Measurements from ENCODE around the gene LINC01488. TPM values are rescaled to one million over a fixed set of nuclear protein-coding genes. Genes with fewer than 3 reads are reported as not detected.

Gene LINC01488
- total RNA-seq, 1 donor from 2014 or later, result not detected

DNA sequence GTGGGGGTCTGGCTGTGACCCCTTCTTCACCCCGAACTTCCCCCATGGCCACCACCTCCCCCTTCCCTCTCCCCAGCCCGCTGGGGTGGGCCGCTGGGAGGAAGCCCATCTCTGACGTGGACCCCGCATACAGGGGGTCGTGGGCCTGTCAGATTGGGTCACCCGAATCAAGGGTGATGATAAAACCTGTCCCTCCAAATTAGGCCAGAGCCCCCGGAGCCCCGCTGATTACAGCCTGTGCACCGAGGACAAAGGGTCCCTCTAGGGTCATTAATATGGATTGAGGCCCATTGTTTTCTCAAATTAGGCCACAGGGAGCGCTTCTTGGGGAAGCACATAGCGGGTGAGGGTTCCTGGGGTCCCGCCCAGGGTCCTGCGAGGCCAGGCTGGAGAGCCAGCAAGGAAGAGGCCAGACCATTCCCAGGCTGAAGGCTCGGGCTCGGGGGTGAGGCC, 4.9 kb upstream of the LINC01488 start:
- Histone ChIP-seq H3K27me3 (ENCODE audit: control insufficient read depth, insufficient read depth, low read length) (no peaks in the 10 kb centered on the region), H3K4me3 (ENCODE audit: low read depth, low read length) (no peak overlapping the region), H3K36me3 (ENCODE audit: control insufficient read depth, insufficient read depth, low read length) (no peaks in the 10 kb centered on the region)
- FAIRE-seq (no peak), DNase-seq (ENCODE audit: low read depth) (no peak)
- TF ChIP-seq, protein P1, sequence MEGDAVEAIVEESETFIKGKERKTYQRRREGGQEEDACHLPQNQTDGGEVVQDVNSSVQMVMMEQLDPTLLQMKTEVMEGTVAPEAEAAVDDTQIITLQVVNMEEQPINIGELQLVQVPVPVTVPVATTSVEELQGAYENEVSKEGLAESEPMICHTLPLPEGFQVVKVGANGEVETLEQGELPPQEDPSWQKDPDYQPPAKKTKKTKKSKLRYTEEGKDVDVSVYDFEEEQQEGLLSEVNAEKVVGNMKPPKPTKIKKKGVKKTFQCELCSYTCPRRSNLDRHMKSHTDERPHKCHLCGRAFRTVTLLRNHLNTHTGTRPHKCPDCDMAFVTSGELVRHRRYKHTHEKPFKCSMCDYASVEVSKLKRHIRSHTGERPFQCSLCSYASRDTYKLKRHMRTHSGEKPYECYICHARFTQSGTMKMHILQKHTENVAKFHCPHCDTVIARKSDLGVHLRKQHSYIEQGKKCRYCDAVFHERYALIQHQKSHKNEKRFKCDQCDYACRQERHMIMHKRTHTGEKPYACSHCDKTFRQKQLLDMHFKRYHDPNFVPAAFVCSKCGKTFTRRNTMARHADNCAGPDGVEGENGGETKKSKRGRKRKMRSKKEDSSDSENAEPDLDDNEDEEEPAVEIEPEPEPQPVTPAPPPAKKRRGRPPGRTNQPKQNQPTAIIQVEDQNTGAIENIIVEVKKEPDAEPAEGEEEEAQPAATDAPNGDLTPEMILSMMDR (IDR thresholded peaks at IDR 0.05; ENCODE audit: insufficient read depth, low read length, severe bottlenecking), result no peak

DNA sequence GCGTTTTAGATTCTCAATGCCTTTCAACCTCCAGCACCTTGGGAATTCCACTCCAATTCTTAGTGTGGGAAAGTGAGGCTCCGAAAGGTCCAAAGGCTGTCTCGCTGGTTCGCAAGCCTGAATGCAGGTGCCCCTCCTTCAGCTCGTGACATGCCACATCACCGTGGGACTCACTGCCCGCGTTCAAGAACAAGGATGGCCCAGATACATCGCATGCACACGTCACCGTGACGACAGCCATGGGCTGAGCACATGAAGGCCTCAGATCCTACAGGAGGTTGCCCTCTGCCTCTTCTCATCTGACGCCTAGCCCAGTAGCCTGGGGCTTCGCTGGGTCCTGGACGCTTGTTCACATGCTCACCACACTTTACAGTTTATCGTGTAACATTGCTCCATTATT, 4.4 kb upstream of the LINC01488 start:
- TF ChIP-seq, protein P1 (IDR thresholded peaks at IDR 0.05; ENCODE audit: insufficient read depth, low read length, severe bottlenecking), result no peak
- H3K36me3 ChIP-seq (ENCODE audit: control insufficient read depth, insufficient read depth, low read length), result no peaks in the 10 kb centered on the region
- DNase-seq (ENCODE audit: low read depth), result no peak
- H3K27me3 ChIP-seq (ENCODE audit: control insufficient read depth, insufficient read depth, low read length), result no peaks in the 10 kb centered on the region
- peak; percentile 97 for FAIRE-seq
- no peak overlapping the region for H3K4me3 ChIP-seq (ENCODE audit: low read depth, low read length)

DNA sequence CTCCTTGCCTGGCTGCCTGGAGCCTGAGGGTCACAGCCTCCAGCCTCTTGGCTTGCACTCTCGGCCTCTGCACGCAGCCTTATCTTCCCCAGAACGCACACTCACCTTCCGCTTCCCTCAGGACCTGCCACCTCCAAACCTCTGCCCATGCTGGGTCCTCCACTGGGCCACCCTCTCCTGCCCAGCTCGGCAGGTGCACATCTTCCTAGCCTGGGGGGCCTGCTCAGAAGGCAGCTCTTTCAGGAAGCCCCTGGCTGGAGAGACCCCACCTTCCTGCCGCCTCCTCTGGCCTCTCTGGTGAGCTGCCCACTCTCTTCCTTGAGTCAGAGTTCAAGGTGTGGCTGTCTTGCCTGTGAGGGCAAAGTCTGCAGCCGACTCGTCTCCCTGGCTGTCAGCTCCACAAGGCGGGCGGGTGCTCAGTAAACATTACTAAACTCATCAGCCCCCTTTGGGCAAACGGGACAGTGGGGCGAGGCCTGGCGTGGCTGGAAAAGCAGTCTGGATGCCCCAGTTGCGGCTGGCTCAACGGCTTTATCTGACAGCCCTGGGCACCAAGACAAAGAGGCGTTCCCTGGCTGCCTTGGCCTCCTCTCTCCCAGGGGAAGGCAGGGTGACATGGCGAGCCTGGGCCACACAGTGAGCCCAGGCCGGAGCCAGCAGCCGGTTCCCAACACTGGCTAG, 1.7 kb upstream of the LINC01488 start:
- Histone ChIP-seq H3K36me3 (ENCODE audit: control insufficient read depth, insufficient read depth, low read length) (no peaks in the 10 kb centered on the region), H3K27me3 (ENCODE audit: control insufficient read depth, insufficient read depth, low read length) (peaks cover 2% of the 10 kb centered on the region), H3K4me3 (ENCODE audit: low read depth, low read length) (no peak overlapping the region)
- FAIRE-seq, result no peak
- TF ChIP-seq, protein P1 (IDR thresholded peaks at IDR 0.05; ENCODE audit: insufficient read depth, low read length, severe bottlenecking), result no peak
- peak; percentile 47 for DNase-seq (ENCODE audit: low read depth)

DNA sequence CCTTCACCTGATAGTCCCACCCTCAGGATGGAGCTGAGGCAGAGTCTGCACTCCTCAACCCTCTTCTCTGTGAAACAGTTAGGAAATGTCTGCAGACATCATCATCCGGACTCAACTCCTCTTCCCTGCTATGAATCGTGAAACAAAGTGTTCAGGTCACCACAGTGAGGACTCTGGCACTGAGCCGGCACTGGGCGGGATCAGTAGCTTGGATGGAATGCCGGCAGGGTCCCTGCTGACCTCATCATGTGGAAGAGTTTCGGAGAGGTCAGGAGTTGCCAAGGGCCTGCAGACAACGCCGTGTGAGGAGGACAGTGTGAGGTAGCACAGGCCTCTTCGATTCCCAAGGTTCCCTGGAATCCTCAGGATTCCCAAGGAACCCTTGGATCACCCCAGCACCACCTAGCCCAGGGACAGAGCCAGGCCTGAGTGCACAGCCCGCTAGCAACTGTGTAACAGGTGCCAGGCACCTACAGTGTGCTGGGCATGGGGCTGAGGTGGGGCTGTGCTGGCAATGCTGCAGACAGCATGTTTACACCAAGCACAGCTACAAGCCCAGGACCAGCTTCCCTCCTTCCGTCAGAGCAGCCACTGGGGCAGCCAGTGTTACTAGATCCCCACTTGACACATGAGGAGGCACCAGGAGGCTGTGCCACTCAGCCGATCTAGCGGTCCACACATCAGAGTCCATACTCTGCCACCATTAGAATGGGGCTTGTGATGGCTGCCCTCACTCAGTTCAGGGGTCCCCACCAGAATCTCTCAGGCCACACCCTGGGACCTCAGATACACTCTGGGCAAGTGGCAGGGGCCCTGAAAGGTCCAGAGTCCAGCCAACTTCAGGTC, 693 bp upstream of the LINC01488 start:
- peak; percentile 50 for FAIRE-seq
- peaks cover 2% of the 10 kb centered on the region for H3K27me3 ChIP-seq (ENCODE audit: control insufficient read depth, insufficient read depth, low read length)
- H3K36me3 ChIP-seq (ENCODE audit: control insufficient read depth, insufficient read depth, low read length), result no peaks in the 10 kb centered on the region
- TF ChIP-seq, protein P1 (IDR thresholded peaks at IDR 0.05; ENCODE audit: insufficient read depth, low read length, severe bottlenecking), result no peak
- H3K4me3 ChIP-seq (ENCODE audit: low read depth, low read length), result no peak overlapping the region
- DNase-seq (ENCODE audit: low read depth), result no peak

DNA sequence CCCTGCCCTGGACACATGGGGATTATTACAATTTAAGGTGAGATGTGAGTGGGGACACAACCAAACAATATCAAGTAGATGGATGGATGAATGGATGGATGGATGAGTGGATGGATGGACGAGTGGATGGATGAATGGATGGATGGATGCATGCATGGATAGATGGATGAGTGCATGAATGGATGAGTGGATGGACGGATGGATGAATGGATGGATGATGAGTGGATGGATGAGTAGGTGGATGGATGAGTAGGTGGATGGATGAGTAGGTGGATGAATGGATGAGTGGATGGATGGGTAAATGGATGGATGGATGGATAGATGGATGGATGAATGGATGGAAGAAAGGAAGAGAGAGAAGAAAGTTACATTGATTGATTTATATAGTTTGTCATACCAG, 859 bp downstream of the LINC01488 start:
- DNase-seq (ENCODE audit: low read depth) (no peak), FAIRE-seq (peak; percentile 73)
- TF ChIP-seq, protein P1 (IDR thresholded peaks at IDR 0.05; ENCODE audit: insufficient read depth, low read length, severe bottlenecking), result no peak
- Histone ChIP-seq H3K36me3 (ENCODE audit: control insufficient read depth, insufficient read depth, low read length) (no peaks in the 10 kb centered on the region), H3K4me3 (ENCODE audit: low read depth, low read length) (no peak overlapping the region), H3K27me3 (ENCODE audit: control insufficient read depth, insufficient read depth, low read length) (peaks cover 2% of the 10 kb centered on the region)
